Measurements from ENCODE around the gene TPPP.
"Not testable (repeated sequence)": the region's sequence is repeated elsewhere in the genome, so short reads cannot be mapped to it uniquely, and the experiment has no call there.

TPPP gene

GRCh38 chr5:641331-641765 is 51.8 kb downstream of the TPPP start:
- Histone ChIP-seq H3K36me3 (ENCODE audit: control insufficient read depth, insufficient read depth, low read length) (peaks cover 3% of the 10 kb centered on the region), H3K9ac (ENCODE audit: low read length) (no peak overlapping the region), H3K4me1 (ENCODE audit: control insufficient read depth, insufficient read depth, low read length) (no peaks in the 10 kb centered on the region), H3K27ac (ENCODE audit: low read depth, low read length) (no peak overlapping the region), H3K4me3 (ENCODE audit: low read length) (no peak overlapping the region), H3K27me3 (ENCODE audit: control insufficient read depth, insufficient read depth, low read length) (no peaks in the 10 kb centered on the region)

GRCh38 chr5:640461-641330 is 52.5 kb downstream of the TPPP start:
- Histone ChIP-seq H3K9ac (ENCODE audit: low read length) (no peak overlapping the region), H3K4me1 (ENCODE audit: control insufficient read depth, insufficient read depth, low read length) (no peaks in the 10 kb centered on the region), H3K36me3 (ENCODE audit: control insufficient read depth, insufficient read depth, low read length) (peaks cover 5% of the 10 kb centered on the region), H3K27me3 (ENCODE audit: control insufficient read depth, insufficient read depth, low read length) (no peaks in the 10 kb centered on the region), H3K27ac (ENCODE audit: low read depth, low read length) (no peak overlapping the region), H3K4me3 (ENCODE audit: low read length) (no peak overlapping the region)

- H3K9ac ChIP-seq (ENCODE audit: low read length), result no peak overlapping the region
- H3K4me1 ChIP-seq (ENCODE audit: control insufficient read depth, insufficient read depth, low read length), result no peaks in the 10 kb centered on the region
- no peak overlapping the region for H3K4me3 ChIP-seq (ENCODE audit: low read length)
- no peak overlapping the region for H3K27ac ChIP-seq (ENCODE audit: low read depth, low read length)
- peaks cover 11% of the 10 kb centered on the region for H3K36me3 ChIP-seq (ENCODE audit: control insufficient read depth, insufficient read depth, low read length)
- no peaks in the 10 kb centered on the region for H3K27me3 ChIP-seq (ENCODE audit: control insufficient read depth, insufficient read depth, low read length)
Observed at GRCh38 chr5:639584-640213, 53.5 kb downstream of the TPPP start.

- H3K4me3 ChIP-seq (ENCODE audit: low read length), result no peak overlapping the region
- peaks cover 11% of the 10 kb centered on the region for H3K36me3 ChIP-seq (ENCODE audit: control insufficient read depth, insufficient read depth, low read length)
- H3K27me3 ChIP-seq (ENCODE audit: control insufficient read depth, insufficient read depth, low read length), result no peaks in the 10 kb centered on the region
- H3K27ac ChIP-seq (ENCODE audit: low read depth, low read length), result no peak overlapping the region
- no peaks in the 10 kb centered on the region for H3K4me1 ChIP-seq (ENCODE audit: control insufficient read depth, insufficient read depth, low read length)
- no peak overlapping the region for H3K9ac ChIP-seq (ENCODE audit: low read length)
Observed at GRCh38 chr5:639253-639530, 54.0 kb downstream of the TPPP start.

GRCh38 chr5:638501-639252 is 54.5 kb downstream of the TPPP start:
- Histone ChIP-seq H3K4me1 (ENCODE audit: control insufficient read depth, insufficient read depth, low read length) (no peaks in the 10 kb centered on the region), H3K9ac (ENCODE audit: low read length) (no peak overlapping the region), H3K36me3 (ENCODE audit: control insufficient read depth, insufficient read depth, low read length) (peaks cover 11% of the 10 kb centered on the region), H3K27me3 (ENCODE audit: control insufficient read depth, insufficient read depth, low read length) (no peaks in the 10 kb centered on the region), H3K4me3 (ENCODE audit: low read length) (no peak overlapping the region), H3K27ac (ENCODE audit: low read depth, low read length) (no peak overlapping the region)

DNA sequence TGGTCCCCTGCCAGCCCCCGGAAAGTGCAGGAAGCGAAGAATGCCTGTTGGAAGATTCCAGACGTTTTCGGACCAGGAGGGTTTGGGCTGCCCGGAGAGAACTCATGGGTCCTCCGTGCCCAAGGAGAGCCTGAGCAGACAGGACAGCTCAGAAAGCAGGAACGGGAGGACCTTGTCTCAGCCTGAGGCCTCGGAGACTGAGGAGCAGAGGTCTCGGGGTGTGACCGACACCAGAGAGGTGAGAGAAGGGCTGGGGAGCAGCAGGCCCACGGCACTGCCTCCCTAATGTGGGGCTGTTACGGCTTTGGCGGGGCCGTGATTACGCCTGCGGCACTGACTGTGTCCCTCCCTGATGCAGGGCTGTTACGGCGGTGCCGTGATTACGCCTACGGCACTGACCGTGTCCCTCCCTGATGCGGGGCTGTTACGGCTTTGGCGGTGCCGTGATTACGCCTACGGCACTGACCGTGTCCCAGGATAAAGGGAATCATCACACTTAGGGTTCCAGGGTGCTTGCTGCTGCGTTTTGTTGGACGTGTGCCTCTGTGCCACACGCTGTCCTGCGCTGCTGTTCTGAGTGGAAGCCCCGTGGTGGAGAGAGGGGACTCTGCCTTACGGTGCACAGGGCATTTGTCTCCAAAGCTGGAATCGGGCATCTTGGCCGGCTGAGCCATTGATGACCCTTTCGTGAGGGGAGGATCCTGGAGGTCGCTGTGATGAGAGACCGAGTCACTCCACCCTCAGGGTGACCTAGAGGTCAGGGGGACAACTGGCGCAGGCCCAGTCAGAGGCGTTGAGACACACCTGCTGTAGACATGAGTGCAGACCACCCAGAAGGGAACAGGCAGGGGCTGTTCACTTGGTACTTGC is 55.3 kb downstream of the TPPP start:
- Histone ChIP-seq H3K9ac (ENCODE audit: low read length) (no peak overlapping the region), H3K4me1 (ENCODE audit: control insufficient read depth, insufficient read depth, low read length) (no peaks in the 10 kb centered on the region), H3K27ac (ENCODE audit: low read depth, low read length) (no peak overlapping the region), H3K4me3 (ENCODE audit: low read length) (no peak overlapping the region), H3K27me3 (ENCODE audit: control insufficient read depth, insufficient read depth, low read length) (no peaks in the 10 kb centered on the region), H3K36me3 (ENCODE audit: control insufficient read depth, insufficient read depth, low read length) (peaks cover 11% of the 10 kb centered on the region)

DNA sequence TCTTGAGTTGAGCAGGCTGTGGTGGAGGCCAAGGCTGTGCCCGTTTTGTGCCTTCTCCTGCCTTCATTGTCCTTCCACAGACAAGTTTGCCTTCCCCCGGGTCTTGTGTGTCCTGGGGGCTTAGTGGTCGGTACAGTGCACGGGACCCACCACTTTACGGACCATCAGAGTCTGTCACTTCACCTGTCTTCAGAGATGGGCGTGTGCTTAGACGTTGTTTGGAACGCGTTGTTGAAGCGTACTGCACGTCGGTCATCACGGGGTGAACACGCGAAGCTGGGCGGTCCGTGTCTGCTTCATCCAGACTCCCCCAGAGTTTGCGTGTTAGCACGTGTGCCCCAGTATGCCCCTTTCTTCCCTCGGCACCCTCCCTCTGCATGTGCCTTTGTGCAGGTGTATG is 56.2 kb downstream of the TPPP start:
- Histone ChIP-seq H3K27me3 (ENCODE audit: control insufficient read depth, insufficient read depth, low read length) (no peaks in the 10 kb centered on the region), H3K27ac (ENCODE audit: low read depth, low read length) (no peak overlapping the region), H3K4me3 (ENCODE audit: low read length) (no peak overlapping the region), H3K36me3 (ENCODE audit: control insufficient read depth, insufficient read depth, low read length) (peaks cover 11% of the 10 kb centered on the region), H3K4me1 (ENCODE audit: control insufficient read depth, insufficient read depth, low read length) (no peaks in the 10 kb centered on the region), H3K9ac (ENCODE audit: low read length) (no peak overlapping the region)

- Histone ChIP-seq H3K36me3 (ENCODE audit: control insufficient read depth, insufficient read depth, low read length) (peaks cover 11% of the 10 kb centered on the region), H3K9ac (ENCODE audit: low read length) (no peak overlapping the region), H3K4me1 (ENCODE audit: control insufficient read depth, insufficient read depth, low read length) (no peaks in the 10 kb centered on the region), H3K27ac (ENCODE audit: low read depth, low read length) (no peak overlapping the region), H3K27me3 (ENCODE audit: control insufficient read depth, insufficient read depth, low read length) (no peaks in the 10 kb centered on the region), H3K4me3 (ENCODE audit: low read length) (no peak overlapping the region)
Observed at GRCh38 chr5:635306-636055, 57.7 kb downstream of the TPPP start.

DNA sequence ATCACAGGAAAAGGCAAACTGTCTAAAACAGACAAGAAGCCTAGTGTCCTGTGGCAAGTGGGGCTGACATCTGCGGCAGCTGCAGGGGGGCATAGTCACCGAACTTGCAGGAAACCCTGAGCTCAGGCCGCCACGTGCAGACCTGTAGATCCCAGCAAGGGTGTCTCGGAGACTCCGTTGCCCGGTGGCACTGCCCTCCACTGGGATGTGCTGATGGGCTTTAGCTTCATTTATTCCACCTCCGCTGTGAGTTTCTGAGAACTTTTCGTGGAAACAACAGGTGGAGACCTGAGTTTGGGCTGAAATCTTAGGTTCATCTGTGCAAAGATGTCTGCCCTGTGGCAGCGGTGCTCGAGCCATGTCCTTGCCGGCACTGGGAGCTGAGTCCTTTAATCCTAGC is 59.0 kb downstream of the TPPP start:
- Histone ChIP-seq H3K36me3 (ENCODE audit: control insufficient read depth, insufficient read depth, low read length) (peaks cover 11% of the 10 kb centered on the region), H3K27ac (ENCODE audit: low read depth, low read length) (no peak overlapping the region), H3K4me3 (ENCODE audit: low read length) (no peak overlapping the region), H3K9ac (ENCODE audit: low read length) (no peak overlapping the region), H3K4me1 (ENCODE audit: control insufficient read depth, insufficient read depth, low read length) (no peaks in the 10 kb centered on the region), H3K27me3 (ENCODE audit: control insufficient read depth, insufficient read depth, low read length) (no peaks in the 10 kb centered on the region)

DNA sequence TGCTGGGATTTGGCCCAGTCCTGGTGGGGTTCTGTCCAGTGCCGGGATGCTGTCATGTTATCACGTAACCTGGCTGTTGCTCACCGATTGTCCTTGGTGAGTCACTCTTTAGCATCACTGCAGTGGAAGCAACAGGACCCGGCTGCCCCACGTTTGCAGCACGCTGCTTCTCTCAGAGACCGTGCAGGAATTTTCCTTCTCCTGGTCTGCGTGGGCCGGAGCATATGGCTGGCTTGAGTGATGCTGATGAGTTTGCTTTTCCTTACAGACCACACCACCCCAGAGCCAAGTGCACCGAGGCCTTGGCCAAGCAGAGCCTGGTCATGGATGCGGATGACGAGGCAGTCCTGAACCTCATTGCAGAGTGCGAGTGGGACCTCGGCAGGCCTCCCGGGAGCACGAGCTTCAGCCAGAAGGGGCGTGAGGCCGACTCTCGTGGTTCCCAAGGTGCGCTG is 59.6 kb downstream of the TPPP start:
- Histone ChIP-seq H3K27me3 (ENCODE audit: control insufficient read depth, insufficient read depth, low read length) (no peaks in the 10 kb centered on the region), H3K27ac (ENCODE audit: low read depth, low read length) (no peak overlapping the region), H3K4me1 (ENCODE audit: control insufficient read depth, insufficient read depth, low read length) (no peaks in the 10 kb centered on the region), H3K4me3 (ENCODE audit: low read length) (no peak overlapping the region), H3K36me3 (ENCODE audit: control insufficient read depth, insufficient read depth, low read length) (peaks cover 11% of the 10 kb centered on the region), H3K9ac (ENCODE audit: low read length) (no peak overlapping the region)

GRCh38 chr5:628351-629205 is 64.6 kb downstream of the TPPP start:
- H3K27me3 ChIP-seq (ENCODE audit: control insufficient read depth, insufficient read depth, low read length); H3K4me1 ChIP-seq (ENCODE audit: control insufficient read depth, insufficient read depth, low read length); H3K36me3 ChIP-seq (ENCODE audit: control insufficient read depth, insufficient read depth, low read length); H3K9ac ChIP-seq (ENCODE audit: low read length); H3K4me3 ChIP-seq (ENCODE audit: low read length); H3K27ac ChIP-seq (ENCODE audit: low read depth, low read length): not testable (repeated sequence)

Data from rectal smooth muscle tissue (tissue), 1 donor.